SK-N-SH (cell line): ENCODE measurements around the gene EXPH5.

Experiments
- ELF1 ChIP-seq: IDR thresholded peaks from 2 replicates; pipeline ENCODE4 v1.4.0; 2012
- EP300 ChIP-seq, 2 experiments: IDR thresholded peaks; 2 replicates each; pipeline versions ENCODE4 v1.4.0 to v1.6.1; 2012; ENCODE audit warnings: borderline replicate concordance in 1 of 2, low read depth in 1 of 2, low read length in 1 of 2
- EZH2phosphoT487 ChIP-seq: fragments of 200-600 bp; sonication (generic); IDR thresholded peaks from 2 replicates; pipeline ENCODE4 v1.6.1; 2017; ENCODE audit warnings: low read depth, mixed run types, mild to moderate bottlenecking, antibody characterized with exemption, moderate library complexity, borderline replicate concordance
- FOXM1 ChIP-seq: IDR thresholded peaks from 2 replicates; pipeline ENCODE4 v1.4.0; 2012; ENCODE audit warnings: low read depth, mild to moderate bottlenecking
- GABPA ChIP-seq: IDR thresholded peaks from 2 replicates; pipeline ENCODE4 v1.4.0; 2012; ENCODE audit warnings: low read depth, mild to moderate bottlenecking
- RAD21 ChIP-seq: IDR thresholded peaks from 2 replicates; pipeline ENCODE4 v1.6.1; 2012; ENCODE audit warnings: mild to moderate bottlenecking, low read length
- RCOR1 ChIP-seq: fragments of 150-350 bp; IDR thresholded peaks from 2 replicates; pipeline ENCODE4 v1.6.1; 2017; ENCODE audit warnings: antibody characterized with exemption, low read length
- RFX5 ChIP-seq: IDR thresholded peaks from 2 replicates; pipeline ENCODE4 v1.6.1; 2012; ENCODE audit warnings: mild to moderate bottlenecking, improper control_type of control experiment, low read length
- TAF1 ChIP-seq: IDR thresholded peaks from 2 replicates; pipeline ENCODE4 v1.6.1; 2012; ENCODE audit warnings: low read depth, mild to moderate bottlenecking, low read length, moderate library complexity, borderline replicate concordance
- TF ChIP-seq, protein P1 (sequence below): fragments of 200-600 bp; sonication (generic); IDR thresholded peaks from 2 replicates; pipeline ENCODE4 v1.6.1; 2017; ENCODE audit warnings: antibody characterized with exemption, mild to moderate bottlenecking, moderate library complexity
- TF ChIP-seq, protein P2 (sequence below): IDR thresholded peaks from 2 replicates; pipeline ENCODE4; 2012

- TF ChIP-seq, protein P1, sequence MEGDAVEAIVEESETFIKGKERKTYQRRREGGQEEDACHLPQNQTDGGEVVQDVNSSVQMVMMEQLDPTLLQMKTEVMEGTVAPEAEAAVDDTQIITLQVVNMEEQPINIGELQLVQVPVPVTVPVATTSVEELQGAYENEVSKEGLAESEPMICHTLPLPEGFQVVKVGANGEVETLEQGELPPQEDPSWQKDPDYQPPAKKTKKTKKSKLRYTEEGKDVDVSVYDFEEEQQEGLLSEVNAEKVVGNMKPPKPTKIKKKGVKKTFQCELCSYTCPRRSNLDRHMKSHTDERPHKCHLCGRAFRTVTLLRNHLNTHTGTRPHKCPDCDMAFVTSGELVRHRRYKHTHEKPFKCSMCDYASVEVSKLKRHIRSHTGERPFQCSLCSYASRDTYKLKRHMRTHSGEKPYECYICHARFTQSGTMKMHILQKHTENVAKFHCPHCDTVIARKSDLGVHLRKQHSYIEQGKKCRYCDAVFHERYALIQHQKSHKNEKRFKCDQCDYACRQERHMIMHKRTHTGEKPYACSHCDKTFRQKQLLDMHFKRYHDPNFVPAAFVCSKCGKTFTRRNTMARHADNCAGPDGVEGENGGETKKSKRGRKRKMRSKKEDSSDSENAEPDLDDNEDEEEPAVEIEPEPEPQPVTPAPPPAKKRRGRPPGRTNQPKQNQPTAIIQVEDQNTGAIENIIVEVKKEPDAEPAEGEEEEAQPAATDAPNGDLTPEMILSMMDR: no peak
- TF ChIP-seq RFX5 (no peak), EZH2phosphoT487 (no peak), FOXM1 (no peak), ELF1 (no peak), RAD21 (no peak), GABPA (no peak), RCOR1 (no peak), EP300 (IDR thresholded peaks at IDR 0.05; ENCODE audit: borderline replicate concordance in 1 of 2, low read depth in 1 of 2, low read length in 1 of 2) (no peak), TAF1 (no peak)
- TF ChIP-seq, protein P2, sequence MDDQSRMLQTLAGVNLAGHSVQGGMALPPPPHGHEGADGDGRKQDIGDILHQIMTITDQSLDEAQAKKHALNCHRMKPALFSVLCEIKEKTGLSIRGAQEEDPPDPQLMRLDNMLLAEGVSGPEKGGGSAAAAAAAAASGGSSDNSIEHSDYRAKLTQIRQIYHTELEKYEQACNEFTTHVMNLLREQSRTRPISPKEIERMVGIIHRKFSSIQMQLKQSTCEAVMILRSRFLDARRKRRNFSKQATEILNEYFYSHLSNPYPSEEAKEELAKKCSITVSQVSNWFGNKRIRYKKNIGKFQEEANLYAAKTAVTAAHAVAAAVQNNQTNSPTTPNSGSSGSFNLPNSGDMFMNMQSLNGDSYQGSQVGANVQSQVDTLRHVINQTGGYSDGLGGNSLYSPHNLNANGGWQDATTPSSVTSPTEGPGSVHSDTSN: no peak
Measured at GRCh38 chr11:108498046-108498815, 95.3 kb downstream of the EXPH5 start, which contains the start of gene POGLUT3.
